ENCODE measurements around the gene NTHL1. TPM values are rescaled to one million over a fixed set of nuclear protein-coding genes. Genes with fewer than 3 reads are reported as not detected.

The NTHL1 gene
- total RNA-seq, 4 donors from 2014 or later, result 22.8 to 56.7 (median 28.1) TPM

DNA sequence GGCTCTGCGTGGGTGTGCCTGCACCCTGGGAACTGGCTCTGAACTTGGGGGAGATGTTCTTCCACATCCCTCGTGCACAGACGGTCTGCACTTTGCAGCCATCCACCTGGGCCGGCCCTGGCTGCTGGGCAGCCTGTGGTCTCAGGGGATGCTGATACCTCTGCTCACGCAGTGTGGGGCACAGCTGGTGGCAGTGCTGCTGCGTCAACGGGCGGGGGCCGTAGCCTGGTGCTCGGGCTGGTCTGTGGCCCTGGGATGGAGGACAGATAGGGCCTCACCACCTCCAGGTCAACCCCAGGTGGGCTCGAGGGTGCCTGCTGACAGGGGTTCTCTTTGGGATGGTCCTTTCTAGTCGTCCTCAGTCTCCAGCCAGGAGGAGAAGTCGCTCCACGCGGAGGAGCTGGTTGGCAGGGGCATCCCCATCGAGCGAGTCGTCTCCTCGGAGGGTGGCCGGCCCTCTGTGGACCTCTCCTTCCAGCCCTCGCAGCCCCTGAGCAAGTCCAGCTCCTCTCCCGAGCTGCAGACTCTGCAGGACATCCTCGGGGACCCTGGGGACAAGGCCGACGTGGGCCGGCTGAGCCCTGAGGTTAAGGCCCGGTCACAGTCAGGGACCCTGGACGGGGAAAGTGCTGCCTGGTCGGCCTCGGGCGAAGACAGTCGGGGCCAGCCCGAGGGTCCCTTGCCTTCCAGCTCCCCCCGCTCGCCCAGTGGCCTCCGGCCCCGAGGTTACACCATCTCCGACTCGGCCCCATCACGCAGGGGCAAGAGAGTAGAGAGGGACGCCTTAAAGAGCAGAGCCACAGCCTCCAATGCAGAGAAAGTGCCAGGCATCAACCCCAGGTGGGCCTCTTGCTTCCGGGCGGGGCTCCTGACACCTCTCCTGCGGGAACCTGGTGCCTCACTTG, 36.5 kb upstream of the NTHL1 start:
- Histone ChIP-seq H3K27me3 (no peaks in the 10 kb centered on the region), H3K4me3 (no peak overlapping the region), H3K27ac (no peak overlapping the region), H3K4me1 (peaks cover 0 to 16% (median 0%) of the 10 kb centered on the region in 4 donors), H3K36me3 (peaks cover 2 to 100% (median 9%) of the 10 kb centered on the region in 3 donors), H3K9me3 (no peaks in the 10 kb centered on the region)
- no peak for DNase-seq (ENCODE audit: low spot score in 2 of 2)
- no peak for TF ChIP-seq EP300 (IDR thresholded peaks at IDR 0.05)
- TF ChIP-seq, protein P1, sequence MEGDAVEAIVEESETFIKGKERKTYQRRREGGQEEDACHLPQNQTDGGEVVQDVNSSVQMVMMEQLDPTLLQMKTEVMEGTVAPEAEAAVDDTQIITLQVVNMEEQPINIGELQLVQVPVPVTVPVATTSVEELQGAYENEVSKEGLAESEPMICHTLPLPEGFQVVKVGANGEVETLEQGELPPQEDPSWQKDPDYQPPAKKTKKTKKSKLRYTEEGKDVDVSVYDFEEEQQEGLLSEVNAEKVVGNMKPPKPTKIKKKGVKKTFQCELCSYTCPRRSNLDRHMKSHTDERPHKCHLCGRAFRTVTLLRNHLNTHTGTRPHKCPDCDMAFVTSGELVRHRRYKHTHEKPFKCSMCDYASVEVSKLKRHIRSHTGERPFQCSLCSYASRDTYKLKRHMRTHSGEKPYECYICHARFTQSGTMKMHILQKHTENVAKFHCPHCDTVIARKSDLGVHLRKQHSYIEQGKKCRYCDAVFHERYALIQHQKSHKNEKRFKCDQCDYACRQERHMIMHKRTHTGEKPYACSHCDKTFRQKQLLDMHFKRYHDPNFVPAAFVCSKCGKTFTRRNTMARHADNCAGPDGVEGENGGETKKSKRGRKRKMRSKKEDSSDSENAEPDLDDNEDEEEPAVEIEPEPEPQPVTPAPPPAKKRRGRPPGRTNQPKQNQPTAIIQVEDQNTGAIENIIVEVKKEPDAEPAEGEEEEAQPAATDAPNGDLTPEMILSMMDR (IDR thresholded peaks at IDR 0.05), result no peak
- no peak for TF ChIP-seq POLR2A (IDR thresholded peaks at IDR 0.05)
- WGBS, 2 donors, result 87% methylated on average over 37 to 43 of the region's 44 CpGs

DNA sequence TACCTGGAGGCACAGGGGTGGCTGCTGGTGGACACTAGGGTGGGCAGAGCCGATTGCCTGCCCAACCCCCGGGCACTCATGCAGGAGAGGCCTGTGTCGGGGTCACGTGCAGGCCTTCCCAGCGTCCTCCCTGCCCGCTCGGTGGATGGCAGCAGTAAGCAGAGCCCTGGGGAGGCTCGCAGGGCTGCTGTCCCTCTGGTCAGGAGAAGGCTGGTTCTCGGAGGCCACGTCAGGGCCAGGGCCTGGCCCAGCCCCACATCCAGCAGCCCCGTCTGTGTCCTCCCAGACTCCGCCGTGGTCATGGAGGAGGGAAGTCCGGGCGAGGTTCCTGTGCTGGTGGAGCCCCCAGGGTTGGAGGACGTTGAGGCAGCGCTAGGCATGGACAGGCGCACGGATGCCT, 35.8 kb upstream of the NTHL1 start:
- no peak for DNase-seq (ENCODE audit: low spot score in 2 of 2)
- Histone ChIP-seq H3K9me3 (no peaks in the 10 kb centered on the region), H3K27ac (no peak overlapping the region), H3K27me3 (no peaks in the 10 kb centered on the region), H3K4me1 (peaks cover 0 to 16% (median 0%) of the 10 kb centered on the region in 4 donors), H3K36me3 (peaks cover 0 to 100% (median 2%) of the 10 kb centered on the region in 3 donors), H3K4me3 (no peak overlapping the region)
- TF ChIP-seq POLR2A (IDR thresholded peaks at IDR 0.05) (no peak), EP300 (IDR thresholded peaks at IDR 0.05) (no peak)
- TF ChIP-seq, protein P1 (IDR thresholded peaks at IDR 0.05), result no peak
- 81 to 88% methylated on average over 9 to 19 of the region's 19 CpGs for WGBS, 2 donors

DNA sequence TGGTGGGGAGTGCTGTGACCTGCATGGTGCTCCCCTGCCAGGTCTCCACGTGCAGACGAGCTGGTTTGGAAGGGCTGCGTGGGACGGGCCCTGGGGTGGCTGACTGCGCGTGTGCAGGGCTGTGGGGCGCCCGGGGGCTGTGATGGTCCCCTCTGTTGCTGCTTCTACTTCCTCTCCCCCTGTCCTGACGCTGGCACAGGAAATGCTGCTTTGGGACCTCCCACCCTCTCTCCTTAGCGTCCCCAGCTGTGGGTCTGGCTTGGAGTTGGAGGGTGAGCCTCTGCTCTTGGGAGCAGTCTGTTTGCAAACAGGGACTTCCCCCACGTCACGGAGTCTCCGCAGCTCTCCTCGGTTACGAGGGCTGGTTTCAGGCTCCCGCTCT, 35.3 kb upstream of the NTHL1 start:
- 75 to 83% methylated on average over 13 to 14 of the region's 16 CpGs for WGBS, 2 donors
- H3K4me1 ChIP-seq, result peaks cover 0 to 16% (median 0%) of the 10 kb centered on the region in 4 donors
- no peak overlapping the region for H3K4me3 ChIP-seq
- H3K27me3 ChIP-seq, result no peaks in the 10 kb centered on the region
- H3K36me3 ChIP-seq, result peaks cover 0 to 100% (median 0%) of the 10 kb centered on the region in 3 donors
- TF ChIP-seq, protein P1 (IDR thresholded peaks at IDR 0.05), result no peak
- TF ChIP-seq POLR2A (IDR thresholded peaks at IDR 0.05) (no peak), EP300 (IDR thresholded peaks at IDR 0.05) (no peak)
- DNase-seq (ENCODE audit: low spot score in 2 of 2), result no peak
- no peaks in the 10 kb centered on the region for H3K9me3 ChIP-seq
- peak overlapping the region in 1 of 4 donors; percentile 64 for H3K27ac ChIP-seq

DNA sequence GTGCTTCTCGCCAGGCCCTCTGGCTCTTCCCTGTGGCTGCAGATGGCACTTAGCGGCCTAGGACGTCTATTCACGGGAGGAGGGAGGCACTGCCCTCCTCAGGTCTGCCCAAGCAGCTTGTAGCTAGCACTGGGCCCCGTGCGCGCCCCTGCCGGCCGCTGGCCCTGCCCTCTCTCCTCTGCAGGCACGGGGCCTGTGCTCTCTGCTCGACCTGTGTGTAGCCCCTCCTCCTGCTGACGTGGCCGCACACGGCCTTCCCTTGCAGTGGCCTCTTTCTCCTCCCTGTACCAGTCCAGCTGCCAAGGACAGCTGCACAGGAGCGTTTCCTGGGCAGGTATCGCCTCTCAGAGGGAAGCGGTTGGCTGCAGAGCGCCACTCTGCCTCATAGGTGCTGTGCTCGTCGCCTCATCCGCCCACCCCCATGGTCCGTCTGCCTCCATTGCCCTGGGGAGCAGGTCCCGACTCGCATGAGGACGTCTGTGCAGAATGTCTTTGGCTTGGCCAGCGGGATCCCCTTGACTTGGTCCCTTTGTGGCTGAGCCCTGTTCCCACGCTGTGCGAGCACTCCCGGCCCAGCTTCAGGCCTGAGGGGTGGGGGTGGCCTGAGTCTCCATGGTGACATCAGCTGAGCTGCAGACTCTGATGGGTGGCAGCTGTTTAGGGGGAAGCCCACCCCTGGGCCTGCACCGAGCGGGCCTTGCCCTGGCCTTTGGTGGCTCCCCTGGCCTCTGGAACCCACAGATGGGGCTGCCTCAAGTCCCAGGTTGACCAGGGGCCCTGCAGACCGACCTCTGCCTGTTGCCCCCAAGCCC, 34.7 kb upstream of the NTHL1 start:
- H3K27ac ChIP-seq, result peak overlapping the region in 2 of 4 donors; percentile 7 to 64
- no peaks in the 10 kb centered on the region for H3K9me3 ChIP-seq
- H3K4me1 ChIP-seq, result peaks cover 0 to 16% (median 0%) of the 10 kb centered on the region in 4 donors
- no peaks in the 10 kb centered on the region for H3K27me3 ChIP-seq
- H3K36me3 ChIP-seq, result peaks cover 0 to 100% (median 0%) of the 10 kb centered on the region in 3 donors
- H3K4me3 ChIP-seq, result no peak overlapping the region
- TF ChIP-seq EP300 (IDR thresholded peaks at IDR 0.05) (no peak), POLR2A (IDR thresholded peaks at IDR 0.05) (no peak)
- TF ChIP-seq, protein P1 (IDR thresholded peaks at IDR 0.05), result no peak
- no peak for DNase-seq (ENCODE audit: low spot score in 2 of 2)
- 78 to 84% methylated on average over 21 to 31 of the region's 32 CpGs for WGBS, 2 donors
